HG03196 (cell line): ENCODE data around the gene MSH3.

Experiments
- ATAC-seq: cut with Tn5 transposase; IDR thresholded peaks from one replicate; pipeline ENCODE4 v1.9.1; 2021; ENCODE audit not compliant: unreplicated experiment

The MSH3 gene

GRCh38 chr5:80654391-80655230 lies at the start of gene MSH3, which contains the start of gene DHFR:
MSH3 (plus strand) TSS chr5:80654652; CDS start chr5:80654728, 76 bp downstream.
DHFR (minus strand) TSS chr5:80654983; CDS start chr5:80654489, 494 bp downstream.
- peak; percentile 35 for ATAC-seq

- no peak for ATAC-seq
Measured at GRCh38 chr5:80607343-80607742, 47.1 kb upstream of the MSH3 start.

GRCh38 chr5:80607832-80608231 lies 46.6 kb upstream of the MSH3 start:
- peak; percentile 87 for ATAC-seq

- no peak for ATAC-seq
Measured at GRCh38 chr5:80608731-80609130, 45.7 kb upstream of the MSH3 start.

GRCh38 chr5:80609692-80610091 lies 44.8 kb upstream of the MSH3 start:
- ATAC-seq, result no peak

DNA sequence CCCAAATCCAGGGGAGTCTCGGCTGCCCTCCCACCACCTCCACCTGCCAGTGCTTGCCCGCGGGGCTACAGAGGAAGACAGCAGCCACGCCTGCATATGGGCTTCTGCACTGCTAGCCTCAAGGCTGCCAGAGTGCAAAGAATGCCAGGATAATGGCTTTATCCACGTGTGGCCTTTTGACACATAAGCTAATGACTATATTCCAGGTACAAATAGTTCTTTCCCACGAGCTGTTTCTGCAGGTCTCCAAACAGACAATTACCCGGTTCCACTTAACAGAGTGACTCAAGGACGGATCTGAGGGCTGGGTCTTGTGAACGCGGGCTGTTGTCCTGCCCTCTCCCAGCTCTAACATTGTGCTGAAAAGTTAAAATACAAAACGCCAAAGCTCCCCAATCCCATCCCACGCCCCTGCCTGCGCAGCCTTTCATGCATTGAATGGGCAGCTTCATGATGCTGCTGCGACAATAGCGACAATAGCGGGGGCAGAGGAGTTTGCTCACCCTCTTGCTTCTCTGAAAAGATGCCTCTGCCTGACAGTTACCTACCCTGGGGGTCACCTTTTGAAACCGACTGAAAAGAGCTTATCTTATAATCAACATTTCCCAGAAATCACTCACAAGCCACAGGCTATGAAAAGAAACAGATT lies 39.1 kb upstream of the MSH3 start:
- ATAC-seq, result no peak

- ATAC-seq, result no peak
Measured at GRCh38 chr5:80618438-80618837, 36.0 kb upstream of the MSH3 start.

DNA sequence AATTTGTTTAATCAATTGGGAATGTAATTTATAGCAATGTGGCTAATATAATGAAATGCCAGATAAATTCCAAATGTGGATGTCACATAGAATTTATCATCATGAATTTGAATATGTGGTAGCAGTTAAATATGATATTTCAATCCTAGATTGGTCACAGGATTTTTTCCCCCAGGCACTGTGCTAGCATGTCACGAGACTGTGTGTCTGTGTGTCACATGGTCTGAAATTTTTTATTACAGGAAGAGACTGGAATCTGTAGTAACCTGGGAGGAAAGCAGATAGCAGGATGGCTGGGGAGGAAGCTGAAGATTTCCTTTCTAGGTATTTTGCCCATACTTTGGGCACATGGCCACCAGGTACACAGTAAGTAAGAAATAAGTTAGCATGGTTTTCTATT lies 35.4 kb upstream of the MSH3 start:
- ATAC-seq, result no peak

GRCh38 chr5:80620211-80620610 lies 34.2 kb upstream of the MSH3 start:
- ATAC-seq, result no peak

DNA sequence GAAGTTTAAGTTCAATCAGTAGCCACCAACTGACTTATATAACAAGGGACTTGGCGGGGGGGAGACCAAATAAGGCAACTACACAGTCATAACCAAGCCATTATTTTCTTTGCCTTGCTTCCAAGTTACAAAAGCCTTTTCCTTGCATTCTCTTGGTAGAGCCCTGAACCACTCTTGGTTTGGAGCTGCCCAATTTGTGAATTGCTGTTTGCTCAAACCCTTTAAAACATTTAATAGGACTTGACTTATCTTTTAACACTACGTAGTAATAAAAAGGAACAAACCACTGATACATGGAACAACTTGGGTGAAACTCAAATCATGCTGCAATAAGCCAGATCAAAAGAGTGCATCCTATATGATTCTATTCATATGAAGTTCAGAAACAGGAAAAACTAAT lies 31.7 kb upstream of the MSH3 start:
- no peak for ATAC-seq

DNA sequence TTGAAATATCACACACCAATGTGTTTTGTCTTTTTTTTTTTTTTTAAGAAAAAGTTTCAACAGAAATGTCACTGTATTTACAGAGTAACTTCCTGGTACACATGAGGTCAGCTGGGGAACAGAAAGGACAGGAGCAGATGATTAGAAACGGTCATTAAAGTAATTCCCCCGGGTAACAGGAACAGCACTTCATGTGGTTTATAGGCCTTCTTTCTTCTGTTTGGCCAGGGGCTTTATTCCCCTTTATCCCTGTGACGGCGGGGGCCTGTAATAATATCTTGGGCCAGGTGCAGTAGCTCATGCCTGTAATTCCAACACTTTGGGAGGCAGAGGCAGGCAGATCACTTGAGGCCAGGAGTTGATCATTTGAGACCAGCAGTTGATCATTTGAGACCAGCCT lies 30.5 kb upstream of the MSH3 start:
- no peak for ATAC-seq

DNA sequence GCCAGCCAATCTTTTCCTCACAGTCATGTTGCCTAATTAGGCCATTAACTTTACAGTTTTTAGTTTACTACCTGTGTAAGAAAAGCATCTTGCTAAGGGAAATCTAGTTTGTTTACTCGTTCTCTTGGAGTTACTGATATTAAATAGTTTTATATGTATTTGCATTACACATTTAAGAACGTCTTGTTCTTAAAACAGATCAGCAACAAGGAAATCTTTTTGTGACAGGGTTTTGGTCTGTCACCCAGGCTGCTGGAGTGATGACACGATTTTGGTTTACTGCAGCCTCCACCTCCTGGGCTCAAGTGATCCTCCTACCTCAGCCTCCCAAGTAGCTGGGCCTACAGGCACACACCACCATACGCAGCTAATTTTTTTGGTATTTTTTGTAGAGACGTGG lies 29.2 kb upstream of the MSH3 start:
- no peak for ATAC-seq

DNA sequence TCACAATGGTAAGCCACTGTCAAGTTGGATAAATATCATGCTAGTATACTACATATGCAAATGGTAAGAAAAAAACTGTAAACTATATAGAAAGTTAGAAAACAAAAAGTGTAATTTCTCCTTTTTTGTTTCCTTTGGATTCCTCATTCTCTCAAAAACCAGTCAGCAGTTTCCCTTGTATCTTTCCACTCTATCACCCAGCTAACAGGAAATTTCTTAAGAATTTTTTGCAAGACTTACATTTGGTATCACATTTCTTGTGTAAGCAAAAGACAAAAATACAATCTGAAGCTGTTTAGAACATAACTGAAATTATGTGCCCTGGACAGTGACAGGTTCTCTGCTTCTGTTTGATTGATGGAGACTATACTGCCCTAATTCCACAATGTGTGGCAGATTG lies 25.2 kb upstream of the MSH3 start:
- ATAC-seq, result no peak

DNA sequence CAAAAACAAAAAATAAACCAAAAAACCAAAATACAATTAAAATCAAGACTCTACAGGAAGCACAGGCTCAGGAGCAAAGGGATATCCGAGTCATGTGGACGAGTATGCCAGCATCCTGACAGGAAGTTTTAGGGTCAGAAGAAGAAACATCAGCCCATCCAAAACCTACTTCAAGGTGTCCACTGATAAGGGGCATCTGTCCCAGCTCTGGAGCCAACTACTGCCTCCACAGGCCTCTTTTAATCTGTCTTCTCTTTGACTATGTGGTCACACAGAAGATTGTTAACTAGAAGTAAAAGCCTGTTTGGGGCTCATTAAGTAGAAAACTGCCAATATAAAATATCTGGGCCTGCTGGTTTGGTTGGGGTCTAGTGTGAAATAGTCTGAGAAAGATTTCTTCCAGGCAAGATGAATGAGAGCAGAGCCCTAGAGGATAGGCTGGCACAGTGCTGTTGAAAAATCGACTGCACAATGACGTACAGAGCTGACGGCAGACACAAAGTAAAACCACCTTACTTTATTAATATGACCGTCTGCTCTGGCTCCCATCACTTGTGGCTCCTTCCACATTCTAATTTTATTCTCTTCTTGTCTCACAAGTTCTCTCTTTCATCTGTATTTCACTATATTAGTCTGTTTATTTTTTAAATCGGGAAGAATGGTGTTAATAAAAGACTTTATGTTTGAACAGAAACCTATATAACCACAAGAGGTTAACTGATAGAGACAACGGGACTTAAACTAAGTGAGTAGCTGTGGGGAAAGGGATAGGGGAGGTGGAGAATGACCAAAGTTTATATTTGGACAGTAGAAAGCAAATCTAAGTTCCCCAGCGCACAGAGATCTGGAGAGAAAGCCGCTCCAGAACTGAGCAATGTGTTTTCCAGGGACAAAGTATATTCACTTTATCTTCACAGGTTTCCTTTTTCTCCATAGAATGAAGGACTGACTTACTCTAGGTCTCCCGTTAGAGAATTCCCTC lies 22.9 kb upstream of the MSH3 start:
- ATAC-seq, result no peak

GRCh38 chr5:80632700-80633099 lies 21.8 kb upstream of the MSH3 start:
- no peak for ATAC-seq

DNA sequence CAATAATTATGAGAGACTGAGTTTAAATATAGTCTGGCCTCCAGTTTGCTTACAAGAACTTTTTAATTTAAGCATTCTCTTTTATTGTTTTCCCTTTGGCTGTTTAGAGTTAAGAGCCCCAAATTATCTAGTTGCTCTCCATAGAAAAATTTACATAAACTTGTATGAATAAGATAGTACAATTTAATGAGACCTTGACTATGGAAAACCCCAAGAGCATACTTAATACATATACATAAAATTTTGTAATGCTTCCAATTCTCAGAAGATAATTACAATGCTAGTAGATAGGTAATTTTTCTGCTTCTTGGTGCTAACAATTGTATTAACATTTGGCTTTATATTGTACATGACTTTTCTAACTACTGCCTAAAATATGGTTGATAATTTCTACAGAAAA lies 20.3 kb upstream of the MSH3 start:
- no peak for ATAC-seq

- ATAC-seq, result no peak
Measured at GRCh38 chr5:80641353-80641752, 13.1 kb upstream of the MSH3 start.

- no peak for ATAC-seq
Measured at GRCh38 chr5:80644900-80645299, 9.6 kb upstream of the MSH3 start.

GRCh38 chr5:80646926-80647325 lies 7.5 kb upstream of the MSH3 start:
- ATAC-seq, result no peak

DNA sequence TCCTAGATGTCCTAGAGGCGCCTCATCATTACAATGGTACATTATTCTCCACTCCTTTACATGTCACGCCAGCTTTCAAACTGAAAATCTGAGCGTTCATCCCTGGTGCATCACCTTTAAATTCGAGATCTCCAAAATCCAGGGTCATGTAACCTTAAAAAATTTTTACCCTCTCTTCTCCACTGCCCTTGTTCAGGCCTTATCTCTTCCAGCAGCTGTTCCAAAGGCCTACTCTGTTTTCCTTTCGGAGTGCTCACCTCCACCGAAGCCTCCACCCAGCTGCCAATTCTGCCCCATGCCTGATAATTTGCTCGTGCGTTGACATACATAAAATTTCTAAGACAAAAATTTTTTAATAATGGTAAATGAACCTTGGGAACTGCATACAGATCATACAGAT lies 950 bp upstream of the MSH3 start:
- no peak for ATAC-seq

DNA sequence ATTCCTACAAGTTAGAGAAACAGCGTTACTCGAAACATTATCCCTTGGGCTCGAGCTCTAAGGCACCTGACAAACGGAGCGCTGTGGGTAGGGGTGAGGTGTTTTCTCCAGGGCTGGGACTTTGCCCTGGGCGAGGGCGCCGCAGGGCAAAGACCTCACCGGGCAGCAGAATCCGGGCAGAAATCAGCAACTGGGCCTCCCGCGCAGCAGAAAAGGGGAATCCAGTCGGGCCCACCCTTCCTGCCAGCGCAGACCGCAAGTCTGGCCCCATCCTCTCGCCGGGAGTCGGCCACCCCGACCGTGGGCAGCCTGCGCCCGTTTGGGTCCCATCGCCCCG lies 430 bp upstream of the MSH3 start:
- no peak for ATAC-seq
